HCT116 (cell line): ENCODE measurements around the gene SOX6. TPM values are rescaled to one million over a fixed set of nuclear protein-coding genes. Genes with fewer than 3 reads are reported as not detected.

Source experiments
- ATAC-seq: fragments of 200-7000 bp; cut with Tn5 transposase; 2 replicates; pipeline ENCODE4 v1.9.1; 2020; ENCODE audit warnings: mild to moderate bottlenecking, moderate library complexity
- BruUV-seq: library from RNA; stranded (reverse); fragments of 400-500 nt; replicated peaks from 2 replicates; lab custom pipeline; 2021; lab: Mats Ljungman, UMichigan
- CTCF ChIA-PET: fragments of 300-600 bp; sonication (Branson Sonifier 250); formaldehyde crosslinking; loops from one replicate; lab custom pipeline; 2021; ENCODE audit warnings: antibody characterized with exemption; lab: Charles Lee
- POLR2A ChIA-PET: fragments of 300-600, 350-600 bp; sonication (Branson Sonifier 250); formaldehyde crosslinking; loops from one replicate; lab custom pipeline; 2021; ENCODE audit warnings: antibody characterized with exemption; lab: Charles Lee
- RAD21 ChIA-PET, 2 experiments: fragments of 300-600 bp; sonication (Branson Sonifier 250); formaldehyde crosslinking; loops; one replicate each; lab custom pipeline; 2023; ENCODE audit warnings: low total read pairs in 2 of 2; ENCODE audit not compliant: uncharacterized antibody in 2 of 2, unreplicated experiment in 2 of 2, low non-redundant PET in 1 of 2; lab: Charles Lee
- DNase-seq: peaks from one replicate; pipeline ENCODE4 v3.0.0-alpha.2; 2010; ENCODE audit warnings: low read depth, low spot score
- H2AFZ ChIP-seq: fragments of 200-600 bp; shearing (Covaris generic), sonication (generic); 2 replicates; pipeline ENCODE4 v1.6.1; 2017; ENCODE audit warnings: low read depth, mixed run types, mixed read lengths, antibody characterized with exemption, low read length; ENCODE audit not compliant: poor library complexity, severe bottlenecking
- H3K27ac ChIP-seq: 2 replicates; pipeline ENCODE4 v1.5.1; 2012; ENCODE audit warnings: low read depth, low read length
- H3K27me3 ChIP-seq: fragments of 200-600 bp; sonication (generic); 2 replicates; pipeline ENCODE4 v1.6.1; 2016; ENCODE audit warnings: mixed run types, low read length, mixed read lengths; ENCODE audit not compliant: insufficient read depth
- H3K36me3 ChIP-seq, 2 experiments: fragments of 200-500 bp in 1 of 2; fragments of 200-600 bp in 1 of 2; sonication (Bioruptor generic) in 1 of 2; sonication (generic) in 1 of 2; 2 replicates each; pipeline versions ENCODE4 v1.5.1 to v1.6.1; 2014 to 2016; ENCODE audit warnings: low read length in 2 of 2, inconsistent platforms in 1 of 2, mixed read lengths in 1 of 2, mixed run types in 1 of 2; ENCODE audit not compliant: insufficient read depth in 2 of 2, control insufficient read depth in 1 of 2
- H3K4me1 ChIP-seq, 2 experiments: fragments of 200-600 bp in 1 of 2; sonication (generic) in 1 of 2; 2 replicates each; pipeline versions ENCODE4 v1.5.1 to v1.6.1; 2012 to 2017; ENCODE audit warnings: low read length in 2 of 2, inconsistent platforms in 1 of 2, mild to moderate bottlenecking in 1 of 2, mixed read lengths in 1 of 2, mixed run types in 1 of 2, moderate library complexity in 1 of 2; ENCODE audit not compliant: insufficient read depth in 2 of 2, control insufficient read depth in 1 of 2
- H3K4me2 ChIP-seq: fragments of 200-600 bp; sonication (generic); 2 replicates; pipeline ENCODE4 v1.6.1; 2017; ENCODE audit warnings: mixed run types, low read length, mixed read lengths
- H3K4me3 ChIP-seq, 2 experiments: fragments of 200-600 bp in 1 of 2; sonication (generic) in 1 of 2; replicated peaks in 1 of 2; 2 replicates each; pipeline ENCODE4 v1.5.1; 2011 to 2016; ENCODE audit warnings: low read length in 2 of 2, control low read depth in 1 of 2, low read depth in 1 of 2, mild to moderate bottlenecking in 1 of 2, mixed read lengths in 1 of 2, mixed run types in 1 of 2
- H3K79me2 ChIP-seq: fragments of 200-600 bp; sonication (generic); 2 replicates; pipeline ENCODE4 v1.6.1; 2017; ENCODE audit warnings: mild to moderate bottlenecking, mixed run types, low read length, moderate library complexity, mixed read lengths; ENCODE audit not compliant: insufficient read depth
- H3K9ac ChIP-seq: fragments of 200-600 bp; sonication (generic); 2 replicates; pipeline ENCODE4 v1.6.1; 2016; ENCODE audit warnings: low read length, mixed read lengths
- H3K9me2 ChIP-seq: fragments of 200-600 bp; sonication (generic), shearing (Covaris generic); 2 replicates; pipeline ENCODE4 v1.6.1; 2017; ENCODE audit warnings: mixed run types, mild to moderate bottlenecking, moderate library complexity; ENCODE audit not compliant: insufficient read depth
- H3K9me3 ChIP-seq, 2 experiments: fragments of 200-500 bp in 1 of 2; fragments of 200-600 bp in 1 of 2; sonication (Bioruptor generic) in 1 of 2; sonication (generic) in 1 of 2; 2 replicates each; pipeline ENCODE4 v1.6.1; 2014 to 2017; ENCODE audit warnings: low read length in 2 of 2, mixed read lengths in 2 of 2, inconsistent platforms in 1 of 2, low read depth in 1 of 2, mild to moderate bottlenecking in 1 of 2, mixed run types in 1 of 2, moderate library complexity in 1 of 2; ENCODE audit not compliant: control insufficient read depth in 1 of 2, insufficient read depth in 1 of 2
- H4K20me1 ChIP-seq: fragments of 200-600 bp; sonication (generic), shearing (Covaris generic); 2 replicates; pipeline ENCODE4 v1.6.1; 2017; ENCODE audit warnings: mixed run types, mild to moderate bottlenecking, moderate library complexity; ENCODE audit not compliant: insufficient read depth
- ATF3 ChIP-seq: IDR thresholded peaks from 2 replicates; pipeline ENCODE4 v1.6.1; 2012
- CBX3 ChIP-seq: IDR thresholded peaks from 2 replicates; pipeline ENCODE4 v1.6.1; 2012; ENCODE audit warnings: low read depth
- CTCF ChIP-seq, 3 experiments: fragments of 200-600 bp in 1 of 3; sonication (generic) in 1 of 3; IDR thresholded peaks in 2 of 3; conservative IDR thresholded peaks in 1 of 3; 2 replicates each; pipeline ENCODE4 v1.5.1; 2012 to 2017; ENCODE audit warnings: low read depth in 2 of 3, low read length in 2 of 3, antibody characterized with exemption in 1 of 3, borderline replicate concordance in 1 of 3, control low read depth in 1 of 3, mild to moderate bottlenecking in 1 of 3, mixed read lengths in 1 of 3, mixed run types in 1 of 3, moderate library complexity in 1 of 3; ENCODE audit not compliant: insufficient read depth in 1 of 3
- ELF1 ChIP-seq: IDR thresholded peaks from 2 replicates; pipeline ENCODE4 v1.6.1; 2012; ENCODE audit warnings: low read depth, borderline replicate concordance
- EZH2 ChIP-seq: fragments of 200-600 bp; sonication (generic); IDR thresholded peaks from 2 replicates; pipeline ENCODE4 v1.6.1; 2017; ENCODE audit warnings: antibody characterized with exemption, mixed run types
- FOSL1 ChIP-seq: IDR thresholded peaks from 2 replicates; pipeline ENCODE4 v1.6.1; 2012; ENCODE audit warnings: low read depth
- JUND ChIP-seq: IDR thresholded peaks from 2 replicates; pipeline ENCODE4 v1.6.1; 2012
- MAX ChIP-seq: IDR thresholded peaks from 2 replicates; pipeline ENCODE4 v1.6.1; 2012
- POLR2A ChIP-seq: IDR thresholded peaks from 2 replicates; pipeline ENCODE4 v1.7.0; 2011; ENCODE audit warnings: borderline replicate concordance; ENCODE audit not compliant: insufficient read depth, insufficient read length; ENCODE audit errors: extremely low read depth
- POLR2AphosphoS5 ChIP-seq: IDR thresholded peaks from 2 replicates; pipeline ENCODE4 v1.6.1; 2011; ENCODE audit warnings: mild to moderate bottlenecking, low read depth, low read length, moderate library complexity
- REST ChIP-seq: IDR thresholded peaks from 2 replicates; pipeline ENCODE4 v1.6.1; 2012; ENCODE audit warnings: low read depth
- SIN3A ChIP-seq: IDR thresholded peaks from 2 replicates; pipeline ENCODE4 v1.6.1; 2012; ENCODE audit warnings: low read depth
- SP1 ChIP-seq: IDR thresholded peaks from 2 replicates; pipeline ENCODE4 v1.6.1; 2012; ENCODE audit warnings: low read depth
- SRF ChIP-seq: IDR thresholded peaks from 2 replicates; pipeline ENCODE4 v1.6.1; 2012; ENCODE audit warnings: low read depth
- TCF7L2 ChIP-seq: IDR thresholded peaks from 2 replicates; pipeline ENCODE4 v1.7.0; 2011; ENCODE audit warnings: borderline replicate concordance, inconsistent platforms; ENCODE audit not compliant: insufficient read depth, insufficient read length; ENCODE audit errors: extremely low read depth
- YY1 ChIP-seq: IDR thresholded peaks from 2 replicates; pipeline ENCODE4 v1.6.1; 2011; ENCODE audit warnings: low read length, low read depth, moderate library complexity, mild to moderate bottlenecking; ENCODE audit not compliant: insufficient replicate concordance; ENCODE audit errors: extremely low read depth
- ZBTB33 ChIP-seq: IDR thresholded peaks from 2 replicates; pipeline ENCODE4 v1.6.1; 2011; ENCODE audit warnings: mild to moderate bottlenecking, low read length, moderate library complexity; ENCODE audit not compliant: insufficient replicate concordance; ENCODE audit errors: extremely low read depth
- ZNF274 ChIP-seq: fragments of 200-500 bp; sonication (Bioruptor generic); IDR thresholded peaks from 2 replicates; pipeline ENCODE4 v1.6.1; 2014; ENCODE audit warnings: mild to moderate bottlenecking, low read depth, low read length, inconsistent platforms
- intact Hi-C: fragments of 100-400 bp; cut with micrococcal nuclease; formaldehyde crosslinking; loops from 2 replicates; pipeline ENCODE4 v1.10.0; 2022
- total RNA-seq: library from RNA; stranded (reverse); gene quantifications from one replicate; pipeline ENCODE4 v1.2.1, GENCODE V29; 2021; ENCODE audit not compliant: unreplicated experiment

Gene SOX6
- total RNA-seq, 1 experiment from 2014 or later = 0.81 TPM

- no peak overlapping the region for H3K27ac ChIP-seq
- H3K27me3 ChIP-seq = peaks cover 4% of the 10 kb centered on the region; the same call in 1 of the 2 replicates
- TF ChIP-seq CTCF (IDR thresholded peaks at IDR 0.05 in 2 of 3, conservative IDR thresholded peaks at IDR 0.05 in 1 of 3; ENCODE audit: borderline replicate concordance in 1 of 3, insufficient read depth in 1 of 3, low read depth in 2 of 3, low read length in 2 of 3) (no peak), ELF1 (no peak), ZNF274 (no peak), ZBTB33 (no peak), SP1 (no peak), REST (no peak), CBX3 (no peak), TCF7L2 (no peak), MAX (no peak), YY1 (no peak), SIN3A (no peak), POLR2AphosphoS5 (no peak), SRF (no peak), POLR2A (no peak), ATF3 (no peak), EZH2 (no peak), JUND (no peak), FOSL1 (no peak)
- TF ChIP-seq, all 23 proteins: peak for 0
- no peak overlapping the region for H3K9ac ChIP-seq
- no peaks in the 10 kb centered on the region for H3K4me1 ChIP-seq
- BruUV-seq = no TSS peak
- intact Hi-C loops = no loop called here
- ChIA-PET RAD21 (no interaction called here), CTCF (no interaction called here), POLR2A (no interaction called here)
- H3K36me3 ChIP-seq = no peaks in the 10 kb centered on the region
- H3K4me2 ChIP-seq = no peak overlapping the region
- H3K79me2 ChIP-seq = no peaks in the 10 kb centered on the region
- H2AFZ ChIP-seq = no peak overlapping the region
- no peak for DNase-seq
- ATAC-seq = no peak
- no peaks in the 10 kb centered on the region for H3K9me3 ChIP-seq
- no peaks in the 10 kb centered on the region for H4K20me1 ChIP-seq
- no peaks in the 10 kb centered on the region; the same call in 1 of the 2 replicates for H3K9me2 ChIP-seq
- H3K4me3 ChIP-seq = no peak overlapping the region
Measured at GRCh38 chr11:16223558-16223957, 132.8 kb downstream of the SOX6 start.
